Sigmoid colon (tissue), 4 donors: ENCODE results near the gene TNFRSF14.
"Not testable (repeated sequence)": the region's sequence is repeated elsewhere in the genome, so short reads cannot be mapped to it uniquely, and the experiment has no call there.

Experiments used
- CTCF ChIP-seq, 4 experiments: fragments of 450-650 bp in 3 of 4; fragments of 200-600 bp in 1 of 4; IDR thresholded peaks; one replicate each; pipeline ENCODE4 v1.5.1; 2016 to 2019; ENCODE audit warnings: antibody characterized with exemption in 4 of 4, mild to moderate bottlenecking in 3 of 4, moderate library complexity in 2 of 4
- POLR2A ChIP-seq, 2 donors: fragments of 450-650 bp; IDR thresholded peaks; one replicate each; pipeline ENCODE4 v1.6.1; 2016; ENCODE audit warnings: antibody characterized with exemption in 2 of 2, mild to moderate bottlenecking in 2 of 2, moderate library complexity in 2 of 2
- POLR2AphosphoS5 ChIP-seq, 4 donors: sonication (generic); formaldehyde crosslinking; IDR thresholded peaks; one replicate each; pipeline ENCODE4 v1.6.1; 2017; ENCODE audit warnings: antibody characterized with exemption in 4 of 4

GRCh38 chr1:2551544-2551943 lies 4.6 kb upstream of the TNFRSF14 start:
- not testable (repeated sequence) for TF ChIP-seq CTCF, POLR2A, POLR2AphosphoS5 (IDR thresholded peaks at IDR 0.05)
